Globus pallidus (tissue), 1 donor: ENCODE data around the gene GAREM1.
"Not testable (repeated sequence)": the region's sequence is repeated elsewhere in the genome, so short reads cannot be mapped to it uniquely, and the experiment has no call there.

ENCODE experiments used
- DNase-seq: peaks from one replicate; pipeline ENCODE4 v3.0.0-alpha.2; 2015; ENCODE audit warnings: low spot score

GAREM1 gene

DNA sequence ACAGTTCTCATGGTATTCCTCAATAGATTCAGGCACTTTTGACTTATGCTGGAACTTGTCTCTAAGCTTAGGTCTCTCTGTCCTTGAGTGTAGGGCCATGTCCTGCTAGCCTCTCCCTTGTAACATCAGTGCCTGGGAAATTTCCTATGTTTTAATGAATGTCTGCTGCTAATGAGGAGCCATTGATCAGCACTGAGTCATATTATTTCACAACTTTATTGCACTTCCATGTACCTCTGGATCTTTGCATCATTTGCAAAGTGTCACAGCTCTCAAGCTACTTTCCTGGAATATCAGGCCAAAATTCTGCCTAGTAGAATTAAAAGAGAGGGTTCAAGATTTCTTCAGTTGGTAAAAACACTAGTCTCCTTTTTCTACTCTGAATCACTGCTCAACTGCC, 102.5 kb downstream of the GAREM1 start:
- no peak for DNase-seq

DNA sequence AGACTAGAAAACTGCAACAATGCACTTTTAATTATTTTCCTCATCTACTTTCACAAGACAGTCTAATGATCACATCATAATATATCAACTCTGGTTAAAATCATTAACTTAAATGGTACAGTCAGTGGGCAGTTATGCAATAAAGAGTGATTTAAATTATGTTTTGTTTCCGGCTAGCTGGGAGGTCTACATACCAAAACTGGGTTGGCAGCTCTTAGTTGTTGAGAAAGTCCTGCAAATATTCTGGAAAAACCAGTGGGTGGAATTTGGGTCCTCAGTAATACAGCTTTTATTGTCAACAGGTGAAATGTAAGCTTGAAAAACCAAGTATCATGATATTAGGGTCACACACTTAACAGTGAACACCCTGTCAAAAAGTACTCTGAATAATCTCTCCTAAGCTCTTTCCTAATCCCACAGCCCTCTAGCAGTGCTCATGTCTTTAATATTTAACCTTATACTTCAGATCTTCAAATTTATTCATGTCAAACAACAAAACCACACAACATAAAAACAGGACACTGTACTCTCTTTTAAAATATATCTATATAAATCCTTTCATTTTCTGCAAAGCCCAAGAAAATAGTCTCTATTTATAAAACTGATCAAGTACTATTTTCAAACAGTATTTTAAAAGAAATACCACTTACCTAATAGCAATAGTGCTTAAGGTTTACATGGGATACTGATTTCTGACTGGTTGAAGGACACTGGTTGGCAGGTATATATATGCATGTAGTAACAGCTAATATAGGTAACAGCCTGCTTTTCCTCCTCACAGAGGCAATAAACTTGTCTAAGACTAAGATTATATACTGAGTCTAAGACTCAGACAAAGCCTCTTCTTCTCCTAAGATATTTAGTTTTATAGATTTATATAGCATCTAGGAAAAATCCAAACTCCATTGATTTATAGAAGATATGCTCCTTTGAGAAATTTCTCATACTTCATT, 103.8 kb downstream of the GAREM1 start:
- DNase-seq = no peak

DNA sequence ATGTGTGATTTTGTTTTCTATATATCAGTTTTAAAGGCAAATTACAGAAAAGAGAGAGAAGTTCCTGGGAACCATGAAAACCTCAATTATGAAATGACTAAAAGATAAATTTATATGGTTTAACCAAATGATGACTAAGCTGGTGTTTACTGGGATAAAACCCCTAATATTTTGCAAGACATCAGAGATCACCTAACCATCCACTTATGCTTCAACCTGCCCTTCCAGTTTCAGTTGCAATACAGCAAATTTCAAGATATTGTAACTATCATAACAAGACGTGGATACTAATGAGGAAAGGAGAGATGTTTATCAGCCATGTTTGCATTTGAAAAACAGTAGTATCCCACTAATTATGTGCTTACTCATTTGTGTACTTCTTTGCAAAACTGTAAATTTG, 108.2 kb downstream of the GAREM1 start:
- DNase-seq = no peak

DNA sequence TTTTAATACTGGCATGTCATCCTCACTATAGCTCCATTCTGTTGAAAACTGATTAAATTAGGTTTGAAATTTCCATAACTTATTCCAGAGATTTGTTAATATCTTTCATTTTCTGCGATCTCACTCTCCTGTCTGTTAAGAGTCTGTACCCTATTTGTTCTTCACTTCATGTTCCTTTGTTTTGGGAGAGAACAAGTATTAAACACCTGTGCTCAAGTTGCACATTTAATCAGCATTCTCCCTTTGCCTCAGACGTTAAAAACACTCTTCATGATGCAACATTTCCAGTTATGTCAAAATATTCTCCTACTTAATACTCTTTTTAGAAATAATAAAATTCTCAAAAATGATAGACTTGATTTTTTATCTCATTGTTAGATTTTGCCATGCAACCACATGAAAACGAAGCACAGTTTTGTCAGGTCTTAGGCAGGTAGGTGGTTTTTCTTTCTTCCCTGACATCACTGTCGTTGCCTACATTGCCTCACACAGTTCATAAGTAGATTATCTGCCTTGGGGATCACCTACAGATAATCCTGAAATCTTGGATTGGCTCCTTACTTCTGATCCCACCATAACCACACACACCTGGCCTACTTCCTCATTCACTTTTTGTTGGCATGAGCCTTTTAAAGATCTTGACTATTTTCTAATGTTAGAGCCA, 109.9 kb downstream of the GAREM1 start:
- no peak for DNase-seq

DNA sequence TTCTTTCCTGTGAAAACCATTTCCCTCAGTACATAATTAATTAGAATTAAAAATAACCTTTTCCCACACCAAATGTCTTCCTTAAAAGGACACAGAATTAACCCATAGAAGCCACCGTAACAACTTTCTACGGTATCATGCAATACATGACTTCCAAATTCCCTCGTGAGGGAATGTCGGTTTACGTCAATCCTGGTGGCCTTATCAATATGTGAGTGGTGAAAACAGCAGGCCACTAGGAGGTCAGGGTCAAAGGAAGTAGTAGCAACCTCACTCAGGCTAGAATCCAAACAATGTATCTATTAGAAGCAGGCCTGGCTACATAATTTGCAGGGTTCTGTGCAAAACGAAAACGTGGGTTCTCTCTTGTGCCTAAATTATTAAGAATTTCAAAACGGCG, 112.2 kb downstream of the GAREM1 start:
- DNase-seq = no peak

DNA sequence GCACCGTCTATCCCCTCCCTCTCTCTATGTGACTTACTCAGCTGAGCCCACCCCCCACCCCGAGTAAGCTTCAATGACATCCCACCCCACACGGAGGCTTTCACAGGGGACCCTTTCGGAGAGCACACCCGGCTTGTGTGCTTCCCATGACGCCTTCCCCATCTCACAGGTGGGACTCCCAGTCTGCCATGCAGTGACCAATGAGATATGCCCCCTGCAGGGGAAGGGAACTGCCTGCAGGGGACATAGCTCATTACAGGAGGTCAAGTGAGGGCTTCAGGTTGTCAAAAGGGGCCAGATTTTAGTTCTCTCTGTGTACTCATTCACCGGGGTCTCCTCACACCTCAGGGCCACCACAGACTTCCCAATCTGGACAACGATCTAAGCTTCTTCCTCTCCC, 112.6 kb downstream of the GAREM1 start:
- no peak for DNase-seq

DNA sequence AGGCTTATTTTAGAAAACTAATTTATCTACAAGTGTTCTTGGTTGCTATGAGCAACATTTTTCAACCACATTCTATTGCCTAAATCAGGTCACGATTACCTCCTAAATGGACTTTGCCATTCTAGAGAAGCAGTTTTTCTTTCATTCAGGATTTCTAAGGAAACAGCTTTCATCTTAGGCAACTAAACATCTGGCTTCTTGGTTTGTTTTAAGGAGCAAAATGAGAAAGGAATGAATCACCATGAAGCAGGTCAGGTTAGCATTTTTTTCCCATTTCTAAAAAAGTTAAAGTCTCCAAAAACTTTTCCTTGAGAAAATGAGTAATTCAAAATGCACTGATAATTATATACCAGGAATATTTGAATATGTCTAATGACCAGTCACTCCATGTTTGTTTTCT, 114.8 kb downstream of the GAREM1 start:
- DNase-seq = no peak

DNA sequence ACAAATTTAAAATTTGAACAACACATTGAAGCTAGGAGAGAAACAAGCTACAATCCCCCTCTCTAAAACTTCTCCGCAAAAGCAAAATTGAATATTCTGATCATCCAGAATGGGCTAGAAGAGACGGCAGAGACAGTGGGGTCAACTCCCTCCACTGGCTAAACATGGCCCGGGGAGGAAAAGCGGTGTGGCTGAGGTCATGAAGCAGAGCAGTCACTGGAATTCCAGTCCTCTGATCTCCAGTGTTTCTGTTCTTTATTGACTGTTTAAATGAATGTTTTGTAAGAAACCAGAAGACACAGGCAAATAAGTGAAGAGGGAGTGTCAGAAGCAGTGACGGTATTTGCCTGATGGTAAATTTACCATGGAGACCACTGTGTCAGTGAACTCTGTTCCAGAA, 116.2 kb downstream of the GAREM1 start:
- DNase-seq = no peak

DNA sequence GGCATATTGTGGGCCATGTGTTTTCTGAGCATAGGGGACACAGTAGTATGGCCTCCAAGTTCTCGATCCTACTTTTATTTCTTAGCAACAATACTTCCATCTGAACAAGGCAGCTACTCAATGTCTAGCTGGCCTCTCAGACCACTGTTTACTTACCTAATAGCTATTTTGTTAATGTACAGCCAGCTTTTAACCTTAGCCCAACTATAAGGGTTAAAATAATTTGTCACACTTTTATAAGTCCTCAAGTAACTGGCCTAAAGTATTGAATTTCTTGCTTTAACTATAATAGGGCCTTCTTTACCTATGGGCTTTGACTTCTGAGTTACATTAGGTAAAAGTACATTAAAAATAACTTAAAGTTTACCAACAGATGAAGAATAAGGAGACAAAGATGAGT, 117.4 kb downstream of the GAREM1 start:
- no peak for DNase-seq

DNA sequence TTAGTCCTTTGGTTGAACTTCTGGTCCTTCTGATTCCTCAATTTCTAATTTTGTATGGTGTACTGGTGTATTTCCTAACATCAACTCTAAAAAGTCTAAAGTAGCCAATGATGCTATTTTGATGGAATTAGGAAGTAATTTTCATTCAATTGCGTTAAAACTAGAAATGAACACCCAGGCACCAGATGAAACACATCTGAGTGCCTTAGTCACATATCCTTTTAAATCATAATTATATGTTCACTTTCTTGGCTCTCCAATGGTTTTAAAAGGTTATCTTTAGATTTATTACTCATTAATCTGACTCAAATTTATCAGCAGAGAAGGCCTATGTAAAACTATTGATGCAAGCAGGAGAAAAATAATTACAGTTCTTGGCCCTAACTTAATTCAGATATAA, 119.7 kb downstream of the GAREM1 start:
- DNase-seq = no peak

DNA sequence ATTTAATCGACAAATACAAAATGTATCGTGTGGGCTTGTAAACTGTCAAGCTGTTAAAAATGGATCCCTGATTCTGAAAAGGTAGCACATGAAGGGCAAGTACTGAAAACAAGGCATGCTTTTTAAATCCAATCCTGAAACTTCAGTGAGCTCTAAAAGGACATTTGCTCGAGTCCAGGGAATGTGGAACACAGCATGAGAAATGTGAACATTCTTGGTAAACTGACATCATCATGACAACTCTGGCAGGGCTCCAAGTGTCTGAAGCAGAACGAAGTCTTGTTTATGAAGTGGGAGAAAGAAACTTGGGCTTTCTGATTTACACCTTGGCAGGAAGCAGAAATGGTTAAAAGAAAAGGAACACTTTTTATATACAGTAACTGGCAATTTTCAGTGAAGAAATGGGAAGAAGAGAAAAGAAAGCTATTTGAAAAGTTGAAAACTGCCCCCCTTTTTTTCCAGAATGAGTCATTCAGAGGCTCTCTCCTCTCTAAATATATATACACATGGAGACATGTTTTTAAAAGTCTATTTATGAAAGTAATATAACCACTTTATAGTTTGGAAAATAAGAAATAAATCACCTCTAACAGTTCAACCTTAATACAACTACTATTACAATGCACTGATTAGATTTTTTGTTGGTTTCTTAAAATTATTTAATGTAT, 120.8 kb downstream of the GAREM1 start:
- peak; percentile 71 for DNase-seq

DNA sequence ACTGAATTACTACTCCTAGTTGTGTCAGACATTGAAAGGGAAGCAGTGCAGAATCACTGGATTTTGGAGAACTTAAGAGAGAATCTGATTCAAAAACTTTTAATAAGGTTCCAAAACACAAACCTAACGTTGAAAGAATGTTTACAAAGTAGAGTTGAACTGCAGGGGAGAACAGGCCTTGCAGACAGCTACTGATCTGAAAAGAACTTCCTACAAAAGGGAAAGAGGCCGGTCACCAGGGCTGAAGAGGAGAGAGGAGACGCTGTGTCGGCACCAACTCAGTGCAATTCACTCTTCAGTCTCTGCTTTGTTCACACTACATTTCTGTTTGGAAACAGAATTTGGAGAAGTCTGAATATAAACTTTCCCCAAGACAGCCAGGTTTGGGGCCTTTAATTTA, 124.0 kb downstream of the GAREM1 start:
- peak; percentile 50 for DNase-seq

DNA sequence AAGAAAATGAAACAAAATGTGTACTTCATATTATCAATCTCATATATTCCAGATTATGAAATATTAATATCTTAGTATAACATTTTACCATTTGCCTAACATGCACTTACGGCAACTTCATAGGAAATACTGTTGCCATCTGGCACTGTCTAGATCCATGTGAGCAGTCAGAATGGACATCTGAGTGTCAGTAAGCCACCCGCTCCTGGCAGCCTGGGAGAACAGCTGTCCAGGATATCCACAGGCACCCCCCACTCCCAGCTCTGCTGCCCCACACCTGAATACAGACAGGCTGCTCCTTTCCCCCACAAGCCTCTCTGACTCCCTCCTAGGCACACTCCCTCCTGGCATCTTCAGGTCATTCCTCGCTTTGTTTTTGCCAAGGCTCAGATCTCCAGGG, 127.0 kb downstream of the GAREM1 start:
- no peak for DNase-seq

DNA sequence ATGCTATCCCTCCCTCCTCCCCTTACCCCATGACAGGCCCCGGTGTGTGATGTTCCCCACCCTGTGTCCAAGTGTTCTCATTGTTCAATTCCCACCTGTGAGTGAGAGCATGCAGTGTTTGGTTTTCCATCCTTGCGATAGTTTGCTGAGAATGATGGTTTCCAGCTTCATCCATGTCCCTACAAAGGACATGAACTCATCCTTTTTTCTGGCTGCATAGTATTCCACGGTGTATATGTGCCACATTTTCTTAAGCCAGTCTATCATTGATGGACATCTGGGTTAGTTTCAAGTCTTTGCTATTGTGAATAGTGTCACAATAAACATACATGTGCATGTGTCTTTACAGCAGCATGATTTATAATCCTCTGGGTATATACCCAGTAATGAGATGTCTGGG, 129.6 kb downstream of the GAREM1 start:
- not testable (repeated sequence) for DNase-seq

DNA sequence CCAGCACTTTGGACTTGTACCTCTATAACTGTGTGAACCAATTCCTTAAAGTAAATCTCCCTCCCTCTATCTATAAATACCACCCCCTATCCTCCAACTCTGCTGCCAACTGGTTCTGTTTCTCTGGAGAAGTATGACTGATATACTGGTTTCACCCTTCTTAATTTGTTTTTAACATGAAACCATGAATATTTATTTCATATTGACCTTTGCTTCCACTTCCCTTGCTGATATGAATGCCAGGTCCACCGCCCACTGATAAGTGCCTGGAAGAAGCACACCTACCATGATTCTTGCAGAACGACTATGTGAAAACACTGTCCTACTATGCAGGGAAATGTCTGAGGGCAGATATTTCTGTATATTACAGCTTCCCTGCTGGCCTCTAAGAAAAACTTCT, 131.6 kb downstream of the GAREM1 start:
- no peak for DNase-seq

DNA sequence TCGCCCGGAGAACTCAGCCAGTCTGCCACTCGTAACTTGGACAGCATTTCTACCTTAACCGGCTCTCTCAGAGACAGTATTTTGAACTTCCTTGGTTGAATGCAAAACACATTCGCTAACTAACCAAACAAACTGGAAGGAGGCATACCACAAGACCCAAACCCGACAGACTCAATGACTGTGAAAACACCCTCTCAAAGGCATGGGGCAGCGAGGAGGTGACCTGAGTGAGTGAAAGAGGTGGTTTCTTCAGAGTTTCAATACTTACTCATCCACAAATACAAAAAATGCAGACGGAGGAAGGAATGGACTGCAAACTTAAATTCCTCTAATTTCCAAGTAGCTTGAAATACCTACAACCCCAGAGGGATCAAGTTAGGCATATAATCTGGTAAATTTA, 132.9 kb downstream of the GAREM1 start:
- DNase-seq = no peak

DNA sequence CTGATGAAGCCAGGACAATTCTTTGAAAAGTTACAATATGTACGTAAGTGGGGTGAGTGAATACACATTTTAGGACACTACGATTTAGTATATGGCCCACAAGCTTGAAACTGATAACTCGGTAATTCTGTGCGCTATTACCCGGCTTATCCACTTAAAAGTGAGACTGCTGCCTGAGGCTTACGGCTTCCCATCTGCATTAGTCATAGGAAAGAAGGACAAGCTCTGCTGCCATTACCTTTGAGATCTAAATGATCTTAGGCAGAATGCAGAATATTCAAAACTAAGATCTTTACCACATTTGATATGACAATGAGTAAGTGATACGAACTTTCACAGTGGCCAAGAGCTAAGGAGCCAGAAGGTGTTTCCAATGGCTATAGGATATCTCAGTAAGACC, 133.3 kb downstream of the GAREM1 start:
- DNase-seq = no peak

DNA sequence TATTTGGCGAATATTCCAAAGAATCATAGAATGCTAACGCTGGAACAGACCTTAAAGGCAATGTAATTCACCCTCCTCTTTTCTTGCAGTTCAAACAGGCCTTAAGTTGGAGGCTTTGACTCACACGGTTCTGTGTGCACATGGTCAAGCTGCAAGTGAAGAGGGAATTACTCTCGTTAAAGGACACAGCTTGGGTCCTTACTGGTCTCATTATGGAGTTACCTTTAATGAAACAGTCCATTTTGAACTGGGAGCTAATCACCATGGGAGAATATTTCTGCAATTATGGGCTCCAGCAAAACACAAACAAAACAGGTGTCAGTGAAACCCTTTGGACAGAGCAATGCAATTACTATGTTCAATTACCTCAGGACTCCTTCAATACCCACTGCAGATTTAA, 135.5 kb downstream of the GAREM1 start:
- no peak for DNase-seq

DNA sequence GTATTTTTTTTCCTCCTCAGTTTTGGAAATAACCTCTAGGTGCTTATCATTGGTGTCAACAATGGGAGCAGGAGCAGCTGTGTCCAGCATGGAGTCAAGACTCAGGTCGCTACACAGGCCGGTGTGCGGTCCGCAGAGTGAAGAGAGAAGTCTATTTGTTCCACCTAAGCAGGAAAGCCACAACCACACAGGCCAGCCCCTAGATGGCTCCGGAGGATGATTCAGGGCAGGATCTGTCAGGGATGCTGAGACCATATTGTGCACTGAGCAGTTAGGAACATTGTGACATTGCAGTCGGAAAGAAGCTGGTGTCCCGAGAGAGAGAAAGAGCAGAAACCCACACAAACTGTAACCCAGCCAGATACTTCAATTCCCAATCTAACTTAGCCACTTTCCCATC, 136.9 kb downstream of the GAREM1 start:
- peak; percentile 27 for DNase-seq

DNA sequence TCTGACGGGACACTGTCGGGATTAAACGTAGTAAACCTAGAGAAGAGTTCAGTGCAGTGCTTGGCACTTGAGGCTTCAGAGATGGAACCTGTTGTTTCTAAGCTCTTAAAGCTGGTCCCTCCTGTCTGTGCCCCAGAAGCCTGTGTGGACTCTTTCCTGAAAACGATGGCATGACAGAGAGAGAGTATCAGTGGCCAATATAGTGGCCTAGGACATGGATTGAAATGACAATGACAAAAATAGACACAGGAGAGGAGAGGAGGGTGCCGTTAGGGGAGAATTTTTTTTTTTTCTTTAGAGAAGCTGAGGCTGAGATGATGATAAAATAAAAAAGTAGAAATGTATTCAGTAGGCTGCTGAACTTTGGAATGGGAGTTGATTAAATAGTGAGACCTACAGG, 138.0 kb downstream of the GAREM1 start:
- no peak for DNase-seq

DNA sequence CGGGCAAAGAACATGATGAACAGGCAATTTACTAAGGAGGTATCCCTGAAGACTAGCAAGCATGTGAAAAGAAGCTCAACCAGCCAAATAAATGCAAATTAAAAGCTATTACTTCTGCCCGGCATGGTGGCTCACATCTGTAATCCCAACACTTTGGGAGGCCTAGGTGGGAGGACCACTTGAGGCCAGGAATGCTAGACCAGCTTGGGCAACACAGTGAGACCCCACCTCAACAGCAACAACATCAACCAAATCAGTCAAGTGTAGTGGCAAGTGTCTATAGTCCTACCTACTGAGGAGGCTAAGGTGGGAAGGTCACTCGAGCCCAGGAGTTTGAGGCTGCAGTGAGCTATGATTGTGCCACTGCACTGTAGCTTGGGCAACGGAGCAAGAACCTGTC, 141.7 kb downstream of the GAREM1 start:
- no peak for DNase-seq

DNA sequence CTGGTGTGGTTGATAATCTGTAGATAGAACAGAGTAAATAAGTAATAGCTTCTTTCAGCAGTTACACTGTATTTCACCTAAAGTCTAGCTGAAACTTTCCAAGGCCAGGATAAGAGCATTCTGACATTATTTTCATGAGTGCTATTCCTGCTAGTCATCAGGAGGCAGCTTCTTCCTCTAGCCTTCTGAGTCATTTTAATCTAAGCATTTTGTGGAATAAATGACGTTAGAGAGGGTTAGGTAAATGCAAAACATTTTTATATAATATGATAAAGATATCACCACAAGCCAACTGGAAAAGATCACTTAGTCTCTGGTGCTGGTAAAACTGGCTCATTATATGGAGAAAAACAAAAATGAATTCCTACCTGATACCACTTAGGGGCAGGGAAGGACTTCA, 142.3 kb downstream of the GAREM1 start:
- DNase-seq = no peak
